ENCODE measurements around the gene USP12.

DNA sequence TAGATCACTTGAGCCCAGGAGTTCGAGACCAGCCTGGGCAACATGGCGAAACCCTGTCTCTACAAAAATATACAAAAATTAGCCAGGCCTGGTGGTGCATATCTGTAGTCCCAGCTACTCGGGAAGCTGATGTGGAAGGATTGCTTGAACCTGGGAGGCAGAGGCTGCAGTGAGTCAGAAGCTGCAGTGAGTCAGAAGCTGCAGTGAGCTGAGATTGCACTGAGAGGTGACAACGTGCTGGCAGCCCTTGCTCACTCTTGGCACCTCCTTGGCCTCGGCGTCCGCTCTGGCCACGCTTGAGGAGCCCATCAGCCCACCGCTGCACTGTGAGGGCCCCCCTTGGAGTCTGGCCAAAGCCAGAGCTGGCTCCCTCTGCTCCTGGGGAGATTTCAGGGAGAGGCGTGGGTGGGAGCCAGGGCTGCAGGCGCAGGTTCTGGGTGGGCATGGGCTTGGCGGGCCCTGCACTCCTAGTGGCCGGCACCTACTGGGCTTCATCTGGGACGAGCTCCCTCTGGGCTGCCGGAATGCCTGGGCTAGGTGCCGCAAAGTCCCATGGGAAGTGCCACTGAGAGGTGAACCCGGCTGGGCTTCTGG is 40.3 kb upstream of the USP12 start:
- TF ChIP-seq NFATC4 (CRISPR knock-in tag; IDR thresholded peaks at IDR 0.05) (no peak), FOXJ3 (CRISPR knock-in tag; IDR thresholded peaks at IDR 0.05; ENCODE audit: borderline replicate concordance) (no peak), TEAD4 (CRISPR knock-in tag; IDR thresholded peaks at IDR 0.05) (no peak)
- TF ChIP-seq, protein P1, sequence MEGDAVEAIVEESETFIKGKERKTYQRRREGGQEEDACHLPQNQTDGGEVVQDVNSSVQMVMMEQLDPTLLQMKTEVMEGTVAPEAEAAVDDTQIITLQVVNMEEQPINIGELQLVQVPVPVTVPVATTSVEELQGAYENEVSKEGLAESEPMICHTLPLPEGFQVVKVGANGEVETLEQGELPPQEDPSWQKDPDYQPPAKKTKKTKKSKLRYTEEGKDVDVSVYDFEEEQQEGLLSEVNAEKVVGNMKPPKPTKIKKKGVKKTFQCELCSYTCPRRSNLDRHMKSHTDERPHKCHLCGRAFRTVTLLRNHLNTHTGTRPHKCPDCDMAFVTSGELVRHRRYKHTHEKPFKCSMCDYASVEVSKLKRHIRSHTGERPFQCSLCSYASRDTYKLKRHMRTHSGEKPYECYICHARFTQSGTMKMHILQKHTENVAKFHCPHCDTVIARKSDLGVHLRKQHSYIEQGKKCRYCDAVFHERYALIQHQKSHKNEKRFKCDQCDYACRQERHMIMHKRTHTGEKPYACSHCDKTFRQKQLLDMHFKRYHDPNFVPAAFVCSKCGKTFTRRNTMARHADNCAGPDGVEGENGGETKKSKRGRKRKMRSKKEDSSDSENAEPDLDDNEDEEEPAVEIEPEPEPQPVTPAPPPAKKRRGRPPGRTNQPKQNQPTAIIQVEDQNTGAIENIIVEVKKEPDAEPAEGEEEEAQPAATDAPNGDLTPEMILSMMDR (IDR thresholded peaks at IDR 0.05): no peak
- TF ChIP-seq, protein P2, sequence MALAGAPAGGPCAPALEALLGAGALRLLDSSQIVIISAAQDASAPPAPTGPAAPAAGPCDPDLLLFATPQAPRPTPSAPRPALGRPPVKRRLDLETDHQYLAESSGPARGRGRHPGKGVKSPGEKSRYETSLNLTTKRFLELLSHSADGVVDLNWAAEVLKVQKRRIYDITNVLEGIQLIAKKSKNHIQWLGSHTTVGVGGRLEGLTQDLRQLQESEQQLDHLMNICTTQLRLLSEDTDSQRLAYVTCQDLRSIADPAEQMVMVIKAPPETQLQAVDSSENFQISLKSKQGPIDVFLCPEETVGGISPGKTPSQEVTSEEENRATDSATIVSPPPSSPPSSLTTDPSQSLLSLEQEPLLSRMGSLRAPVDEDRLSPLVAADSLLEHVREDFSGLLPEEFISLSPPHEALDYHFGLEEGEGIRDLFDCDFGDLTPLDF (CRISPR knock-in tag; IDR thresholded peaks at IDR 0.05): no peak
